HCT116 (cell line): ENCODE measurements around the gene PAM16. TPM values are rescaled to one million over a fixed set of nuclear protein-coding genes. Genes with fewer than 3 reads are reported as not detected.

Source experiments
- ATAC-seq: fragments of 200-7000 bp; cut with Tn5 transposase; 2 replicates; pipeline ENCODE4 v1.9.1; 2020; ENCODE audit warnings: mild to moderate bottlenecking, moderate library complexity
- BruUV-seq: library from RNA; stranded (reverse); fragments of 400-500 nt; replicated peaks from 2 replicates; lab custom pipeline; 2021; lab: Mats Ljungman, UMichigan
- CTCF ChIA-PET: fragments of 300-600 bp; sonication (Branson Sonifier 250); formaldehyde crosslinking; loops from one replicate; lab custom pipeline; 2021; ENCODE audit warnings: antibody characterized with exemption; lab: Charles Lee
- POLR2A ChIA-PET: fragments of 300-600, 350-600 bp; sonication (Branson Sonifier 250); formaldehyde crosslinking; loops from one replicate; lab custom pipeline; 2021; ENCODE audit warnings: antibody characterized with exemption; lab: Charles Lee
- RAD21 ChIA-PET, 2 experiments: fragments of 300-600 bp; sonication (Branson Sonifier 250); formaldehyde crosslinking; loops; one replicate each; lab custom pipeline; 2023; ENCODE audit warnings: low total read pairs in 2 of 2; ENCODE audit not compliant: uncharacterized antibody in 2 of 2, unreplicated experiment in 2 of 2, low non-redundant PET in 1 of 2; lab: Charles Lee
- DNase-seq: peaks from one replicate; pipeline ENCODE4 v3.0.0-alpha.2; 2010; ENCODE audit warnings: low read depth, low spot score
- H2AFZ ChIP-seq: fragments of 200-600 bp; shearing (Covaris generic), sonication (generic); 2 replicates; pipeline ENCODE4 v1.6.1; 2017; ENCODE audit warnings: low read depth, mixed run types, mixed read lengths, antibody characterized with exemption, low read length; ENCODE audit not compliant: poor library complexity, severe bottlenecking
- H3K27ac ChIP-seq: 2 replicates; pipeline ENCODE4 v1.5.1; 2012; ENCODE audit warnings: low read depth, low read length
- H3K27me3 ChIP-seq: fragments of 200-600 bp; sonication (generic); 2 replicates; pipeline ENCODE4 v1.6.1; 2016; ENCODE audit warnings: mixed run types, low read length, mixed read lengths; ENCODE audit not compliant: insufficient read depth
- H3K36me3 ChIP-seq, 2 experiments: fragments of 200-500 bp in 1 of 2; fragments of 200-600 bp in 1 of 2; sonication (Bioruptor generic) in 1 of 2; sonication (generic) in 1 of 2; 2 replicates each; pipeline versions ENCODE4 v1.5.1 to v1.6.1; 2014 to 2016; ENCODE audit warnings: low read length in 2 of 2, inconsistent platforms in 1 of 2, mixed read lengths in 1 of 2, mixed run types in 1 of 2; ENCODE audit not compliant: insufficient read depth in 2 of 2, control insufficient read depth in 1 of 2
- H3K4me1 ChIP-seq, 2 experiments: fragments of 200-600 bp in 1 of 2; sonication (generic) in 1 of 2; 2 replicates each; pipeline versions ENCODE4 v1.5.1 to v1.6.1; 2012 to 2017; ENCODE audit warnings: low read length in 2 of 2, inconsistent platforms in 1 of 2, mild to moderate bottlenecking in 1 of 2, mixed read lengths in 1 of 2, mixed run types in 1 of 2, moderate library complexity in 1 of 2; ENCODE audit not compliant: insufficient read depth in 2 of 2, control insufficient read depth in 1 of 2
- H3K4me2 ChIP-seq: fragments of 200-600 bp; sonication (generic); 2 replicates; pipeline ENCODE4 v1.6.1; 2017; ENCODE audit warnings: mixed run types, low read length, mixed read lengths
- H3K4me3 ChIP-seq, 2 experiments: fragments of 200-600 bp in 1 of 2; sonication (generic) in 1 of 2; replicated peaks in 1 of 2; 2 replicates each; pipeline ENCODE4 v1.5.1; 2011 to 2016; ENCODE audit warnings: low read length in 2 of 2, control low read depth in 1 of 2, low read depth in 1 of 2, mild to moderate bottlenecking in 1 of 2, mixed read lengths in 1 of 2, mixed run types in 1 of 2
- H3K79me2 ChIP-seq: fragments of 200-600 bp; sonication (generic); 2 replicates; pipeline ENCODE4 v1.6.1; 2017; ENCODE audit warnings: mild to moderate bottlenecking, mixed run types, low read length, moderate library complexity, mixed read lengths; ENCODE audit not compliant: insufficient read depth
- H3K9ac ChIP-seq: fragments of 200-600 bp; sonication (generic); 2 replicates; pipeline ENCODE4 v1.6.1; 2016; ENCODE audit warnings: low read length, mixed read lengths
- H3K9me2 ChIP-seq: fragments of 200-600 bp; sonication (generic), shearing (Covaris generic); 2 replicates; pipeline ENCODE4 v1.6.1; 2017; ENCODE audit warnings: mixed run types, mild to moderate bottlenecking, moderate library complexity; ENCODE audit not compliant: insufficient read depth
- H3K9me3 ChIP-seq, 2 experiments: fragments of 200-500 bp in 1 of 2; fragments of 200-600 bp in 1 of 2; sonication (Bioruptor generic) in 1 of 2; sonication (generic) in 1 of 2; 2 replicates each; pipeline ENCODE4 v1.6.1; 2014 to 2017; ENCODE audit warnings: low read length in 2 of 2, mixed read lengths in 2 of 2, inconsistent platforms in 1 of 2, low read depth in 1 of 2, mild to moderate bottlenecking in 1 of 2, mixed run types in 1 of 2, moderate library complexity in 1 of 2; ENCODE audit not compliant: control insufficient read depth in 1 of 2, insufficient read depth in 1 of 2
- H4K20me1 ChIP-seq: fragments of 200-600 bp; sonication (generic), shearing (Covaris generic); 2 replicates; pipeline ENCODE4 v1.6.1; 2017; ENCODE audit warnings: mixed run types, mild to moderate bottlenecking, moderate library complexity; ENCODE audit not compliant: insufficient read depth
- CBX3 ChIP-seq: IDR thresholded peaks from 2 replicates; pipeline ENCODE4 v1.6.1; 2012; ENCODE audit warnings: low read depth
- CTCF ChIP-seq, 3 experiments: fragments of 200-600 bp in 1 of 3; sonication (generic) in 1 of 3; IDR thresholded peaks in 2 of 3; conservative IDR thresholded peaks in 1 of 3; 2 replicates each; pipeline ENCODE4 v1.5.1; 2012 to 2017; ENCODE audit warnings: low read depth in 2 of 3, low read length in 2 of 3, antibody characterized with exemption in 1 of 3, borderline replicate concordance in 1 of 3, control low read depth in 1 of 3, mild to moderate bottlenecking in 1 of 3, mixed read lengths in 1 of 3, mixed run types in 1 of 3, moderate library complexity in 1 of 3; ENCODE audit not compliant: insufficient read depth in 1 of 3
- MAX ChIP-seq: IDR thresholded peaks from 2 replicates; pipeline ENCODE4 v1.6.1; 2012
- POLR2AphosphoS5 ChIP-seq: IDR thresholded peaks from 2 replicates; pipeline ENCODE4 v1.6.1; 2011; ENCODE audit warnings: mild to moderate bottlenecking, low read depth, low read length, moderate library complexity
- intact Hi-C: fragments of 100-400 bp; cut with micrococcal nuclease; formaldehyde crosslinking; loops from 2 replicates; pipeline ENCODE4 v1.10.0; 2022
- total RNA-seq: library from RNA; stranded (reverse); gene quantifications from one replicate; pipeline ENCODE4 v1.2.1, GENCODE V29; 2021; ENCODE audit not compliant: unreplicated experiment

Gene PAM16
- total RNA-seq, 1 experiment from 2014 or later = 102 TPM

- H3K9me3 ChIP-seq = no peaks in the 10 kb centered on the region
- POLR2A ChIA-PET = no interaction called here
- RAD21 ChIA-PET = no interaction called here
- no peak for DNase-seq
- no TSS peak for BruUV-seq
- no peaks in the 10 kb centered on the region for H3K4me1 ChIP-seq
- peaks cover 38% of the 10 kb centered on the region for H3K79me2 ChIP-seq
- H3K27ac ChIP-seq = 0 out of 2 replicates have a peak overlapping the region, but pooled peaks have one; percentile 32
- H3K36me3 ChIP-seq = peaks cover 7 to 24% of the 10 kb centered on the region in 2 experiments; a peak in 2 of 4 replicates
- TF ChIP-seq POLR2AphosphoS5 (peak; percentile 50), MAX (no peak)
- TF ChIP-seq, all 23 proteins: peak for 1
- no peaks in the 10 kb centered on the region for H3K9me2 ChIP-seq
- H3K4me3 ChIP-seq = no peak overlapping the region
- H3K9ac ChIP-seq = no peak overlapping the region
- no peaks in the 10 kb centered on the region for H4K20me1 ChIP-seq
- H3K27me3 ChIP-seq = no peaks in the 10 kb centered on the region
- H3K4me2 ChIP-seq = no peak overlapping the region
- peak; percentile 33 for ATAC-seq
- H2AFZ ChIP-seq = no peak overlapping the region
- CTCF ChIA-PET = no interaction called here
- intact Hi-C loops = no loop called here
These were observed 12.3 kb downstream of the PAM16 start for GRCh38 chr16:4338712-4339299.

DNA sequence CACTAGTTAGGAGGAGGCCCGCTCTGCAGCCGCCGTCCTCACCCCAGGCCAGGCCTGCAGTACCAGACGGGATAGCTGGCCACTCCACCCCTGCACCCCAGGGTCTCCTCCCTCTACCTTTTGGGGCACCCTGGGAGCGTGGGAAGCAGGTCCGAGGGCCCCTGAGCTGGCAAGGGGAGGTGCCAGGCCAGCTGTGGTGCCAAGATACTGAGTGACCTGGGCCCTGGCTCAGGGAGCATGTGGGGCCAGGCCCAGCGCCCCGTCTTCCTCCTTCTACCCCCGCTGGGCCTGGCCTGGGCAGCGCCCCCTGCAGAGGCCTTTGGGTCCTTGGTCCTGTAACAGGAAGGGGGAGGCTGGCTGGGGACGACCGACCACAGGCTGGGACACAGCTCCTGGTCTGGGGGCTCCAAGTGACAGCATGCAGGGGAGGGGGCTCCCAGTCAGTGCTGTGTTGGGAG, 13.0 kb downstream of the PAM16 start:
- Histone ChIP-seq H3K27me3 (no peaks in the 10 kb centered on the region), H3K4me3 (no peak overlapping the region), H4K20me1 (no peaks in the 10 kb centered on the region), H3K36me3 (peaks cover 7 to 29% of the 10 kb centered on the region in 2 experiments; a peak in 2 of 4 replicates), H3K4me2 (no peak overlapping the region), H3K9me3 (no peaks in the 10 kb centered on the region), H3K4me1 (no peaks in the 10 kb centered on the region), H3K79me2 (peaks cover 37% of the 10 kb centered on the region), H3K27ac (no peak overlapping the region; the same call in 1 of the 2 replicates)
- ChIA-PET CTCF (interaction anchor here (1.2 kb wide), 1 partner anchor 78 kb away, joined by 3 read pairs; no protein-coding TSS in a partner anchor), RAD21 (no interaction called here), POLR2A (no interaction called here)
- intact Hi-C loops = no loop called here
- BruUV-seq = no TSS peak
- peak; percentile 33 for ATAC-seq
- 0 out of 6 replicates have a peak, but pooled peaks of 2 of the 3 experiments have one; percentile 2 to 20 for TF ChIP-seq CTCF (IDR thresholded peaks at IDR 0.05 in 2 of 3, conservative IDR thresholded peaks at IDR 0.05 in 1 of 3; ENCODE audit: borderline replicate concordance in 1 of 3, insufficient read depth in 1 of 3, low read depth in 2 of 3, low read length in 2 of 3)
- TF ChIP-seq CBX3 = no peak
- TF ChIP-seq, all 23 proteins: peak for 1
- Histone ChIP-seq H3K9me2 (no peaks in the 10 kb centered on the region), H2AFZ (no peak overlapping the region), H3K9ac (no peak overlapping the region)
- DNase-seq = no peak
